GM18517 (cell line): ENCODE measurements around the gene AGTR1.
"Not testable (repeated sequence)": the region's sequence is repeated elsewhere in the genome, so short reads cannot be mapped to it uniquely, and the experiment has no call there.

Experiments used
- ATAC-seq: cut with Tn5 transposase; IDR thresholded peaks from one replicate; pipeline ENCODE4 v1.9.1; 2021; ENCODE audit warnings: mild to moderate bottlenecking, moderate library complexity; ENCODE audit not compliant: unreplicated experiment

Gene AGTR1

GRCh38 chr3:148717885-148718561 lies 20.3 kb downstream of the AGTR1 start:
- no peak for ATAC-seq

- no peak for ATAC-seq
Observed at GRCh38 chr3:148718982-148719862, 21.5 kb downstream of the AGTR1 start.

- ATAC-seq, result no peak
Observed at GRCh38 chr3:148720873-148721272, 23.2 kb downstream of the AGTR1 start.

GRCh38 chr3:148723631-148724030 lies 25.9 kb downstream of the AGTR1 start:
- no peak for ATAC-seq

- peak; percentile 68 for ATAC-seq
Observed at GRCh38 chr3:148727231-148727630, 29.5 kb downstream of the AGTR1 start.

- ATAC-seq, result no peak
Observed at GRCh38 chr3:148728753-148729152, 31.1 kb downstream of the AGTR1 start.

GRCh38 chr3:148729476-148730055 lies 31.9 kb downstream of the AGTR1 start:
- no peak for ATAC-seq

- no peak for ATAC-seq
Observed at GRCh38 chr3:148730676-148731075, 33.0 kb downstream of the AGTR1 start.

- ATAC-seq, result no peak
Observed at GRCh38 chr3:148735597-148735996, 37.9 kb downstream of the AGTR1 start.

GRCh38 chr3:148736086-148736485 lies 38.4 kb downstream of the AGTR1 start:
- no peak for ATAC-seq

- no peak for ATAC-seq
Observed at GRCh38 chr3:148737104-148737530, 39.4 kb downstream of the AGTR1 start.

- ATAC-seq, result no peak
Observed at GRCh38 chr3:148739720-148740119, 42.0 kb downstream of the AGTR1 start.

GRCh38 chr3:148740291-148740690 lies 42.6 kb downstream of the AGTR1 start:
- no peak for ATAC-seq

- ATAC-seq, result no peak
Observed at GRCh38 chr3:148741219-148741618, 43.5 kb downstream of the AGTR1 start.

GRCh38 chr3:148742118-148742517 lies 44.4 kb downstream of the AGTR1 start:
- no peak for ATAC-seq

- ATAC-seq, result no peak
Observed at GRCh38 chr3:148746053-148746452, 48.4 kb downstream of the AGTR1 start.

GRCh38 chr3:148748283-148748682 lies 50.6 kb downstream of the AGTR1 start:
- ATAC-seq, result no peak

GRCh38 chr3:148750296-148750695 lies 52.6 kb downstream of the AGTR1 start:
- ATAC-seq, result no peak

- no peak for ATAC-seq
Observed at GRCh38 chr3:148751461-148751860, 53.8 kb downstream of the AGTR1 start.

GRCh38 chr3:148753385-148753784 lies 55.7 kb downstream of the AGTR1 start:
- not testable (repeated sequence) for ATAC-seq

GRCh38 chr3:148755570-148755969 lies 57.9 kb downstream of the AGTR1 start:
- ATAC-seq, result no peak

- ATAC-seq, result no peak
Observed at GRCh38 chr3:148756311-148756710, 58.6 kb downstream of the AGTR1 start.
